Measurements from ENCODE around the gene MYCBP.

GRCh38 chr1:38888423-38889333 is 15.5 kb upstream of the MYCBP start:
- TF ChIP-seq GATA2 (IDR thresholded peaks at IDR 0.05; ENCODE audit: low read depth, low read length) (no peak), GATA3 (IDR thresholded peaks at IDR 0.05; ENCODE audit: low read depth, low read length) (no peak)
